Measurements from ENCODE around the gene OR5A1.

Gene OR5A1

GRCh38 chr11:59459916-59460315 lies 23.6 kb downstream of the OR5A1 start:
- no peak for TF ChIP-seq Cebpa-rat (IDR thresholded peaks at IDR 0.05)
- no peak overlapping the region for H3K4me3 ChIP-seq
- H3K27me3 ChIP-seq, result no peaks in the 10 kb centered on the region
- no peaks in the 10 kb centered on the region for H3K36me3 ChIP-seq
- H3K9ac ChIP-seq, result no peak overlapping the region
- no peak overlapping the region for H3K4me2 ChIP-seq
- no peaks in the 10 kb centered on the region for H3K9me3 ChIP-seq (replicated peaks in 1 of 11)
- H4K20me1 ChIP-seq, result no peaks in the 10 kb centered on the region
- no peak overlapping the region for H3K27ac ChIP-seq
- peaks cover 0 to 7% (median 0%) of the 10 kb centered on the region in 10 experiments; a peak in 3 of 20 replicates for H3K4me1 ChIP-seq

DNA sequence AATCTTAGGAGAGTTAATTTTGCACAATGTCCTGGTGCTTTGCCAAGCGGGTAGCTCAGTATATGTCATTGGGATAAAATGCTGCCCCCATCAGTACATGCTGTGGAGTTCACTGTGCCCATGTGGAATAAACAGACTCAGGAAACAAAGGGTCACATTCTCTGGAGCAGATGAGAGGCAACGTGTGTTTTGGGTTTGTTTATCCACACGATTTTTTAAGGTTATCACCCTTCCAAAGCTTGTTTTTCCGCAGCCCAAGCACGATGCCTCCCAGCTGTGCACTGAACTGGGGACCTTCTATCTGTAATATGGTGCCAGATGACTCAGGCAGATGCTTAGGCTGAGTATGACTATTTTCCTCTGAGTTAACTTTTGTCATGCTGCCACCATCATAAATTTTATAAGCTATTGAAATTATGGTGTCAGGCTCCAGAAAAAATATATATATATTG lies 26.9 kb downstream of the OR5A1 start:
- H3K36me3 ChIP-seq, result no peaks in the 10 kb centered on the region
- TF ChIP-seq Cebpa-rat (IDR thresholded peaks at IDR 0.05), result no peak
- H3K27ac ChIP-seq, result no peak overlapping the region
- H3K4me1 ChIP-seq, result peaks cover 0 to 7% (median 0%) of the 10 kb centered on the region in 10 experiments; a peak in 3 of 20 replicates
- no peaks in the 10 kb centered on the region for H3K27me3 ChIP-seq
- H3K9ac ChIP-seq, result no peak overlapping the region
- H3K4me2 ChIP-seq, result no peak overlapping the region
- H3K9me3 ChIP-seq (replicated peaks in 1 of 11), result no peaks in the 10 kb centered on the region
- H4K20me1 ChIP-seq, result no peaks in the 10 kb centered on the region
- no peak overlapping the region for H3K4me3 ChIP-seq

- Histone ChIP-seq H3K27me3 (no peaks in the 10 kb centered on the region), H3K36me3 (no peaks in the 10 kb centered on the region), H3K27ac (no peak within 1 kb of the TSS), H3K9ac (no peak within 1 kb of the TSS), H3K4me2 (no peak within 1 kb of the TSS), H4K20me1 (no peaks in the 10 kb centered on the region), H3K4me3 (no peak within 1 kb of the TSS), H3K9me3 (replicated peaks in 1 of 11) (no peaks in the 10 kb centered on the region), H3K4me1 (peaks cover 0 to 8% (median 6%) of the 10 kb centered on the region in 10 experiments; a peak in 9 of 20 replicates)
- no peak for TF ChIP-seq Cebpa-rat (IDR thresholded peaks at IDR 0.05)
Observed at GRCh38 chr11:59473015-59473414, 36.7 kb downstream of the OR5A1 start, which contains the start of gene OR4D10. OR4D10 (plus strand) TSS chr11:59473315; CDS start chr11:59477430, 4,115 bp downstream.

- Histone ChIP-seq H3K4me3 (no peak overlapping the region), H3K9ac (no peak overlapping the region), H3K4me1 (peaks cover 0 to 8% (median 6%) of the 10 kb centered on the region in 10 experiments; a peak in 9 of 20 replicates), H3K36me3 (no peaks in the 10 kb centered on the region), H3K27ac (no peak overlapping the region), H3K27me3 (no peaks in the 10 kb centered on the region), H3K4me2 (no peak overlapping the region), H3K9me3 (replicated peaks in 1 of 11) (no peaks in the 10 kb centered on the region), H4K20me1 (no peaks in the 10 kb centered on the region)
- no peak for TF ChIP-seq Cebpa-rat (IDR thresholded peaks at IDR 0.05)
Observed at GRCh38 chr11:59475176-59475575, 38.9 kb downstream of the OR5A1 start.

- H3K9me3 ChIP-seq (replicated peaks in 1 of 11), result no peaks in the 10 kb centered on the region
- no peak overlapping the region for H3K4me3 ChIP-seq
- no peak overlapping the region for H3K9ac ChIP-seq
- no peaks in the 10 kb centered on the region for H3K36me3 ChIP-seq
- no peaks in the 10 kb centered on the region for H4K20me1 ChIP-seq
- TF ChIP-seq Cebpa-rat (IDR thresholded peaks at IDR 0.05), result no peak
- no peak overlapping the region for H3K4me2 ChIP-seq
- H3K27me3 ChIP-seq, result no peaks in the 10 kb centered on the region
- no peak overlapping the region for H3K27ac ChIP-seq
- peaks cover 0 to 8% (median 6%) of the 10 kb centered on the region in 10 experiments; a peak in 9 of 20 replicates for H3K4me1 ChIP-seq
Observed at GRCh38 chr11:59479906-59480305, 43.6 kb downstream of the OR5A1 start.

GRCh38 chr11:59480359-59480758 lies 44.1 kb downstream of the OR5A1 start:
- Histone ChIP-seq H3K36me3 (no peaks in the 10 kb centered on the region), H3K9ac (no peak overlapping the region), H3K4me1 (peaks cover 0 to 8% (median 6%) of the 10 kb centered on the region in 10 experiments; a peak in 9 of 20 replicates), H3K4me3 (no peak overlapping the region), H3K27ac (no peak overlapping the region), H4K20me1 (no peaks in the 10 kb centered on the region), H3K9me3 (replicated peaks in 1 of 11) (no peaks in the 10 kb centered on the region), H3K27me3 (no peaks in the 10 kb centered on the region), H3K4me2 (no peak overlapping the region)
- TF ChIP-seq Cebpa-rat (IDR thresholded peaks at IDR 0.05), result no peak

Measured in BLaER1 treated with 17β-estradiol and CSF1 and Interleukin-3, amounts not matched to agents 10 nM and 100 nM (cell line).